HG03097 (cell line): ENCODE measurements around the gene HLA-DQA2.
"Not testable (repeated sequence)": the region's sequence is repeated elsewhere in the genome, so short reads cannot be mapped to it uniquely, and the experiment has no call there.

Source experiments
- ATAC-seq: cut with Tn5 transposase; IDR thresholded peaks from one replicate; pipeline ENCODE4 v1.9.1; 2021; ENCODE audit not compliant: unreplicated experiment, low FRiP score

The HLA-DQA2 gene

GRCh38 chr6:32741031-32741960 is at the start of gene HLA-DQA2:
TSS of gene HLA-DQA2 (plus strand) at chr6:32741391. CDS start at chr6:32741444, 53 bp downstream.
- no peak for ATAC-seq

GRCh38 chr6:32692019-32692418 is 49.2 kb upstream of the HLA-DQA2 start:
- no peak for ATAC-seq

- no peak for ATAC-seq
These were observed 44.2 kb upstream of the HLA-DQA2 start for GRCh38 chr6:32697031-32697430.

GRCh38 chr6:32700391-32701040 is 40.7 kb upstream of the HLA-DQA2 start:
- ATAC-seq, result no peak

GRCh38 chr6:32703347-32703746 is 37.8 kb upstream of the HLA-DQA2 start:
- no peak for ATAC-seq

GRCh38 chr6:32705164-32705563 is 36.0 kb upstream of the HLA-DQA2 start:
- ATAC-seq, result not testable (repeated sequence)

GRCh38 chr6:32709625-32710024 is 31.6 kb upstream of the HLA-DQA2 start:
- ATAC-seq, result no peak

- ATAC-seq, result no peak
These were observed 27.9 kb upstream of the HLA-DQA2 start for GRCh38 chr6:32713241-32713640.

- no peak for ATAC-seq
These were observed 24.8 kb upstream of the HLA-DQA2 start for GRCh38 chr6:32716396-32716795.

GRCh38 chr6:32718879-32719278 is 22.3 kb upstream of the HLA-DQA2 start:
- no peak for ATAC-seq

- no peak for ATAC-seq
These were observed 3.1 kb upstream of the HLA-DQA2 start for GRCh38 chr6:32738126-32738525.

- no peak for ATAC-seq
These were observed 1.2 kb downstream of the HLA-DQA2 start for GRCh38 chr6:32742374-32742773.

- ATAC-seq, result no peak
These were observed 3.6 kb downstream of the HLA-DQA2 start for GRCh38 chr6:32744776-32745175.

GRCh38 chr6:32745649-32746048 is 4.5 kb downstream of the HLA-DQA2 start:
- not testable (repeated sequence) for ATAC-seq

GRCh38 chr6:32752580-32752979 is 11.4 kb downstream of the HLA-DQA2 start:
- no peak for ATAC-seq

GRCh38 chr6:32759669-32760068 is 18.5 kb downstream of the HLA-DQA2 start:
- ATAC-seq, result no peak

- no peak for ATAC-seq
These were observed 19.9 kb downstream of the HLA-DQA2 start for GRCh38 chr6:32761072-32761471.

GRCh38 chr6:32761548-32761947 is 20.4 kb downstream of the HLA-DQA2 start:
- ATAC-seq, result no peak

GRCh38 chr6:32763421-32763820 is 22.2 kb downstream of the HLA-DQA2 start, which contains the start of gene HLA-DQB2:
TSS of gene HLA-DQB2 (minus strand) at chr6:32763532. CDS start at chr6:32763470, 62 bp downstream.
- no peak for ATAC-seq

GRCh38 chr6:32764048-32764447 is 22.9 kb downstream of the HLA-DQA2 start:
- no peak for ATAC-seq

- no peak for ATAC-seq
These were observed 31.5 kb downstream of the HLA-DQA2 start for GRCh38 chr6:32772656-32773055.

GRCh38 chr6:32774426-32774825 is 33.2 kb downstream of the HLA-DQA2 start:
- ATAC-seq, result no peak
